Astrocyte of the cerebellum (primary cell): ENCODE measurements around the gene SEC11C.
A peak's percentile ranks its signal among the peaks of the same experiment; 100 is the strongest.

Source experiments
- DNase-seq: peaks from one replicate; pipeline ENCODE4 v3.0.0-alpha.2; 2011; ENCODE audit warnings: low read depth
- H3K4me3 ChIP-seq: 2 replicates; pipeline ENCODE4 v1.5.1; 2011; ENCODE audit warnings: mild to moderate bottlenecking, low read depth, low read length, moderate library complexity
- in situ Hi-C: cut with HindIII; loops from 2 replicates; pipeline ENCODE4 v1.10.0; 2017; ENCODE audit warnings: low sequenced_read_pairs
- TF ChIP-seq, protein P1 (sequence below): IDR thresholded peaks from 2 replicates; pipeline ENCODE4 v1.5.1; 2012; ENCODE audit warnings: low read length, low read depth, moderate library complexity, mild to moderate bottlenecking; ENCODE audit errors: missing control alignments

Gene SEC11C

DNA sequence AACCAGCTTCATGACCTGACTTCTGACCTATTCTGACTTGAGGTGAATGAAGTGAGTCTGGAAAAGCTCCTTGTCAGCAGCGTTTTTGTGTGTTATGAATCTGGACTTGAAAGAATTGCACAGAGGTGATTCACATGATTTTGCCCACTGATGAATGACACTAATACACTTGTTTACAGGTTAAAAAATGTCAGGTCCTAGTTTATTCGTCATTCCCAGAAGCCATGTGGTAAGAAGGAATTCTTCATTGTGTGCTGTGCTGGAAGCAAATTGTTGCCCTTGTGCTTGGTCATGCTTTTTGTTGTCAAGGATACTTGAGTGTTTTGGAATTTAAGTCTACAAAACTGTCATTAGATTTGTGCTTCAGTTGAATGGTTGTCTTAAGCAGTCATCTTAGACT is 15.5 kb downstream of the SEC11C start:
- TF ChIP-seq, protein P1, sequence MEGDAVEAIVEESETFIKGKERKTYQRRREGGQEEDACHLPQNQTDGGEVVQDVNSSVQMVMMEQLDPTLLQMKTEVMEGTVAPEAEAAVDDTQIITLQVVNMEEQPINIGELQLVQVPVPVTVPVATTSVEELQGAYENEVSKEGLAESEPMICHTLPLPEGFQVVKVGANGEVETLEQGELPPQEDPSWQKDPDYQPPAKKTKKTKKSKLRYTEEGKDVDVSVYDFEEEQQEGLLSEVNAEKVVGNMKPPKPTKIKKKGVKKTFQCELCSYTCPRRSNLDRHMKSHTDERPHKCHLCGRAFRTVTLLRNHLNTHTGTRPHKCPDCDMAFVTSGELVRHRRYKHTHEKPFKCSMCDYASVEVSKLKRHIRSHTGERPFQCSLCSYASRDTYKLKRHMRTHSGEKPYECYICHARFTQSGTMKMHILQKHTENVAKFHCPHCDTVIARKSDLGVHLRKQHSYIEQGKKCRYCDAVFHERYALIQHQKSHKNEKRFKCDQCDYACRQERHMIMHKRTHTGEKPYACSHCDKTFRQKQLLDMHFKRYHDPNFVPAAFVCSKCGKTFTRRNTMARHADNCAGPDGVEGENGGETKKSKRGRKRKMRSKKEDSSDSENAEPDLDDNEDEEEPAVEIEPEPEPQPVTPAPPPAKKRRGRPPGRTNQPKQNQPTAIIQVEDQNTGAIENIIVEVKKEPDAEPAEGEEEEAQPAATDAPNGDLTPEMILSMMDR: no peak
- H3K4me3 ChIP-seq: no peak overlapping the region
- DNase-seq: peak; percentile 24
- in situ Hi-C loops: no loop called here

DNA sequence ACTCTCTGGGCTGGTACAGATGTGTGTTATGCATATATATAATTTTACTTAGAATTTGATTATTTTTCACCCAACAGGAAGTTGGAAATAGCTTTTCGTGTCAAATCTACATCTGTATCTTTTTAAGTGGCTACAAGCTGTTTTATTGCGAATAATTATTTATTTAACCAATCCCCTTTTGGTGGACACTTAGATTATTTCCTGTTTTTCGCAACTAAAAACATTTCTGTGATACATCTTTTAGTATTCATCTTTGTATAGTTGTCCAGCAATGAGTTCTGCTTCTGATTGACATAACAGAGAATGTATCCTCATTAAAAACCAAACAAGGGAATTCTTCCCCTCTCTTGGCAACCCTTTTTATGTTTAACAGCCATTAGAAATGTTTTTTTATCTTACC is 16.6 kb downstream of the SEC11C start:
- no peak for DNase-seq
- in situ Hi-C loops: no loop called here
- TF ChIP-seq, protein P1: no peak
- no peak overlapping the region for H3K4me3 ChIP-seq

- DNase-seq: no peak
- TF ChIP-seq, protein P1: no peak
- H3K4me3 ChIP-seq: no peak overlapping the region
- in situ Hi-C loops: no loop called here
Observed at GRCh38 chr18:59159265-59159664, 19.6 kb downstream of the SEC11C start.

- TF ChIP-seq, protein P1: no peak
- no peak overlapping the region for H3K4me3 ChIP-seq
- in situ Hi-C loops: no loop called here
- DNase-seq: no peak
Observed at GRCh38 chr18:59159986-59160385, 20.3 kb downstream of the SEC11C start.

- TF ChIP-seq, protein P1: no peak
- no peak for DNase-seq
- in situ Hi-C loops: no loop called here
- no peak overlapping the region for H3K4me3 ChIP-seq
Observed at GRCh38 chr18:59172664-59173249, 33.1 kb downstream of the SEC11C start.

DNA sequence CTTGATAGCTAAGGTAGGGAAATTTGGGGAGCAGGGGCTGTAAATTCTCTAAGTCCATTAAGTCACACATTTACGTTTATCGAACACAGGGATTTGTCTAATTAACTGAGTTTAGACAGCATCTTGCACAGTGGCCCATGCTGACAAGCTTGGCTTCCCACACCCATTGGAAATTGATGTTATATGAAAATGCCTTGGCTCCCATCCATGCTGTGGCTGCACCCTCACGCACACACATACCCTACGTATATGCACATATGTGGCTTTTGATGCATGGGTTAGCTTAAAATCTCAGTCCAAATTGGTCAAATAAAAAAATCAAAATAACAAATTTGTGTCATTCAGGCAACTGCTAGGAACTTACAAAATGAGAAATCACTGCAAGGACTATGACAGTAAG is 37.8 kb downstream of the SEC11C start:
- in situ Hi-C loops: no loop called here
- DNase-seq: no peak

More for the DNA sequence above, 37.8 kb downstream of the SEC11C start:
- TF ChIP-seq, protein P1: no peak
- no peak overlapping the region for H3K4me3 ChIP-seq
